Activated naive CD8-positive, alpha-beta T cell treated with anti-CD3 and anti-CD28 coated beads, Interleukin-2, amount 50 U/mL, for 24 hours (primary cell): ENCODE results near the gene GNAZ.
"Not testable (repeated sequence)": the region's sequence is repeated elsewhere in the genome, so short reads cannot be mapped to it uniquely, and the experiment has no call there.

ENCODE experiments used
- ATAC-seq: fragments of 150-1000 bp; cut with Tn5 transposase; one replicate; pipeline ENCODE4 v1.10.0; 2021
- DNase-seq: peaks from one replicate; pipeline ENCODE4 v3.0.0; 2021
- H3K27ac Mint-ChIP-seq: one replicate; pipeline ENCODE4 v1.8.0; 2021; ENCODE audit warnings: mild to moderate bottlenecking, mixed read lengths
- H3K27me3 Mint-ChIP-seq: one replicate; pipeline ENCODE4 v1.8.0; 2021; ENCODE audit warnings: mixed read lengths
- H3K36me3 Mint-ChIP-seq: one replicate; pipeline ENCODE4 v1.8.0; 2021; ENCODE audit warnings: low read depth, mixed read lengths
- H3K4me1 Mint-ChIP-seq: one replicate; pipeline ENCODE4 v1.8.0; 2021; ENCODE audit warnings: mixed read lengths
- H3K4me3 Mint-ChIP-seq: one replicate; pipeline ENCODE4 v1.8.0; 2021; ENCODE audit warnings: mild to moderate bottlenecking, moderate library complexity, mixed read lengths
- H3K9me3 Mint-ChIP-seq: one replicate; pipeline ENCODE4 v1.8.0; 2021; ENCODE audit warnings: mixed read lengths

Gene GNAZ

DNA sequence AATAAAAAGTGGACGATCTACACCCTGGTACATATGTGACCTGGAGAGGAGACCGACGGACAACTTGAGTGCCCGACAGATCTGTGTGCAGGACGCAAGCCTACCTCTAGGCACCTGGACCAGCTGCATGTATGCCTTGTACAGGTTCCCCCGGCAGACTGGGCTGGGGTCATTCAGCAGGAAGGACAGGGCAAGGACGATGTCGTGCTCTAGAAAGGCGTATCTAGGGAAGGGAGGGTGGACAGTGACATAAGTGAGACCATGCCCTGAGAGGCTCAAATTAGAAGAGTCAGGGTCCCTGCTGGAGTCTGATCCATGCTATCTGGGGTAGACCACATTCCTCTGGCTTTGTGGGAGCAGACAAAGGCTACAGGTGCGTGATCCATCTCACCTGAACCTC lies 63.6 kb downstream of the GNAZ start:
- Mint-ChIP-seq H3K27me3 (no peaks in the 10 kb centered on the region), H3K9me3 (no peaks in the 10 kb centered on the region), H3K4me1 (peaks cover 29% of the 10 kb centered on the region), H3K36me3 (no peaks in the 10 kb centered on the region), H3K4me3 (no peak overlapping the region), H3K27ac (no peak overlapping the region)
- DNase-seq = no peak
- no peak for ATAC-seq

DNA sequence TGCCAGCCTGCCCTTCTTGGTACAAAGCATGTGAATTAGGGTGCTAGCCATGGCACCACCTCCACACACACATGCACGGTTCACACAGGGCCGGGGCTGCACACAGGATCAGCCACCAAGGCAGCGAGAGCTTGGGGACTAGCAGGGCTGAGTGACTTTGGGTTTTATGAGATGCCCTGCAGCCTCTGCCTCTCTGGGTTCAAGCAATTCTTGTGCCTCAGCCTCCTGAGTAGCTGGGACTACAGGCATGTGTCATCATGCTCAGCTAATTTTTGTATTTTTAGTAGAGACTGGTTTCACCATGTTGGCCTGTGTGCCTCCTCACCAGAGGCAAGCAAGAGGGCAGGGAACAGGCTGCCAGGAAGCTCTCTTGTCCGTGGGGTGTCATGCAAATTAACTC lies 66.7 kb downstream of the GNAZ start:
- not testable (repeated sequence) for H3K4me3 Mint-ChIP-seq, H3K36me3 Mint-ChIP-seq

DNA sequence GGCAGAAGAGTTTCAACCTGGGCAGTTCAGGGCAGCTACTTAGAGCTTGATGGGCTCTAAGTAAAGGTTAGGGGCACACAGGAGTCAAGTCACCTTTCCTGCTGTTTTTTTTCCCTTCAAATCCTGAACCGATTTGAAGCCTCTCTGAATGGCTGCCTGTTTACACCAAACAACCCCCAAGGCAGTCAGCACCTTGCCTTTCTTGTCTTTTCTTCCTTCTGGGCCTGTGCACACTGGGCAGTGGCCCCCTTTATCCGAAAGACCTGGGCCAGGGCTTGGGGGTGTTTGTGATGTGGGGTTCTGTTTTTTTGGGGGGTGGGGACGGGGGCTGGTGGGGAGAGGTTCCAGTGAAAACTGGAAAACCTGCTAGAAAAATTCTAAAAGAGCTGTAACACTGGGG lies 67.1 kb downstream of the GNAZ start:
- Mint-ChIP-seq H3K4me3 (no peak overlapping the region), H3K9me3 (no peaks in the 10 kb centered on the region), H3K36me3 (no peaks in the 10 kb centered on the region), H3K4me1 (peaks cover 54% of the 10 kb centered on the region), H3K27me3 (no peaks in the 10 kb centered on the region), H3K27ac (peak overlapping the region; percentile 84)
- ATAC-seq (no peak), DNase-seq (no peak)

More for the DNA sequence above, 66.7 kb downstream of the GNAZ start:
- ATAC-seq, H3K9me3 Mint-ChIP-seq, H3K27me3 Mint-ChIP-seq, DNase-seq: not testable (repeated sequence)
- peaks cover 49% of the 10 kb centered on the region for H3K4me1 Mint-ChIP-seq
- H3K27ac Mint-ChIP-seq = peak overlapping the region; percentile 39

DNA sequence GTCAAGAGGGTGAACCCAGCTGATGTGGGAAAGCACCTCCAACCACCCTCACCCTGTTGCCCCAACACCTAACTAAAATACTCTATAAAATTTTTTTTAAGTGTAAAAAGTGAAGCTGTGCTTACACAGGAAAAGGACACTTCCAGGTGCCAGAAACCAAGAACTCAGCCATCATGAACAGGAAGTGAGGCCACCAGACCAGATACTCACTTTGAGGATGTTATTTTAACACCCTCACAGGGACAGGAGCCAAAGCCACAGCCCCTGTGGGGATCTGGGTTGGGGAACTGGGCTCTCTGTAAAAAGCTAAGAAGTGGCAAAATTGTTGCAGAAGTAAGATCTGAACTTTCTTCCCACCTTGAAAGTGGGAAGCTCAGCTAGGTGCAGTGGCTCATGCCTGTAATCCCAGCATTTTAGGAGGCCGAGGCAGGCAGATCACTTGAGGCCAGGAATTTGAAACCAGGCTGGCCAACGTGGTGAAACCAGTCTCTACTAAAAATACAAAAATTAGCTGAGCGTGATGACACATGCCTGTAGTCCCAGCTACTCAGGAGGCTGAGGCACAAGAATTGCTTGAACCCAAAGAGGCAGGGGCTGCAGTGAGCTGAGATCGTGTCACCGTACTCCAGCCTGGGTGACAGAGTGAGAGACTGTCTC lies 67.7 kb downstream of the GNAZ start:
- peak; percentile 11 for ATAC-seq
- Mint-ChIP-seq H3K27ac (peak overlapping the region; percentile 84), H3K4me1 (peaks cover 59% of the 10 kb centered on the region), H3K4me3 (no peak overlapping the region), H3K36me3 (no peaks in the 10 kb centered on the region), H3K27me3 (no peaks in the 10 kb centered on the region), H3K9me3 (no peaks in the 10 kb centered on the region)
- peak; percentile 39 for DNase-seq

DNA sequence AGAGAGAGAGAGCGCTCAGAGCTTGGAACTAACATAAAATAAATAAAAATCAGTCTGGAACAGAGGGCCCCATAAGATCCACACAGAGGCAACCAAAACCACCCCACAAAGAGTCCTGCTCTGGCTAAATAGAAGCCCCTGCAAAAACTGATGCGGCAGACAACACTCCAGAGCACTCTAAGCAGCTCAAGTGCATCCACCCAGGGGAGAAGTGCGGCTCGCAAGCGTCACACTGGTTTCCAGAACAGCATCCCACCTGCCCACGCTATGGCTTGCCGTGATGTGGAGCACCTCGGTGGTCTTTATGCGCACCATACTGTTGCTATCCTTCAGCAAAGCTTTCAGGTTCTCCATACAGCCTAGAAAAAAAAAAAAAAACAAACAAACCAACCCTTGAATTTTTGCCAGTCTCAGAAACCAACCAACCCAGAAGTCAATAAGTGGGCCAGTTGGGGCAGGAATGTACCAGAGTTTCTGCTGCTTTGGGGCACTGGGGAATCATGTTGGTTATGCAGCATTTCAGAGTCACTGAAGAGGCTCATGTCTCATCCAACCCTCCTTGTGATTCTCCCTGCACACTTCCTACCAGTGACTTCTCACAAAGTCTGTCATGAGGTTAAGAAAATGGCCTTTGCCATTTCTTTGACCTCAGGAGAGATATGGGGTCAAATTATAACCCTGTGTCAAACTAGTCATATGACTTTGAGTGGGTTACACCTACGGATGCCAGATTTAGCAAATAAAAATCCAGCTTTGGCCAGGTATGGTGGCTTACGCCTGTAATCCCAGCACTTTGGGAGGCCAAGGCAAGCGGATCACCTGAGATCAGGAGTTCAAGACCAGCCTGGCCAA lies 68.5 kb downstream of the GNAZ start:
- Mint-ChIP-seq H3K36me3 (no peaks in the 10 kb centered on the region), H3K9me3 (no peaks in the 10 kb centered on the region), H3K27ac (peak overlapping the region; percentile 84), H3K4me1 (peaks cover 62% of the 10 kb centered on the region), H3K4me3 (no peak overlapping the region), H3K27me3 (no peaks in the 10 kb centered on the region)
- no peak for DNase-seq
- ATAC-seq = no peak

DNA sequence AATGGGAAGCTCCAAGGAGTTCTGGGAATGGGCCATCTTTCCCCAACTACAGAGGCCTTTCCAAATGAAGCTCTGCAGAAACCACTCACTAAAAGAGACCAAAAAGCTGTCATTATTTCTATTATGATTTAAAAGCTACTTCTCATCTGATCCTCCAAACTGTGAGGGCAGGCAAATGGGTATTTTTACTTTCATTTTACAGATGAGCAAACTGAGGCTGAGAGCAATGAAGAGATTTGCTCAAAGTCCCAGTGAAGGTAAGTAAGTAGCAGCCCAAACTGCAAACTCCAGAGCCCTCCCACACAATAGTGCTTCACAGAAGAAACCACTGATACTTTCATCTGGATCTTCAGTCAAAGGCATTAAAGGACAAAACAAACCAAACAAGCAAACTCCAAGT lies 70.1 kb downstream of the GNAZ start:
- Mint-ChIP-seq H3K4me3 (no peak overlapping the region), H3K36me3 (peaks cover 1% of the 10 kb centered on the region), H3K27ac (no peak overlapping the region), H3K4me1 (peaks cover 74% of the 10 kb centered on the region), H3K9me3 (no peaks in the 10 kb centered on the region), H3K27me3 (no peaks in the 10 kb centered on the region)
- no peak for ATAC-seq
- DNase-seq = no peak

DNA sequence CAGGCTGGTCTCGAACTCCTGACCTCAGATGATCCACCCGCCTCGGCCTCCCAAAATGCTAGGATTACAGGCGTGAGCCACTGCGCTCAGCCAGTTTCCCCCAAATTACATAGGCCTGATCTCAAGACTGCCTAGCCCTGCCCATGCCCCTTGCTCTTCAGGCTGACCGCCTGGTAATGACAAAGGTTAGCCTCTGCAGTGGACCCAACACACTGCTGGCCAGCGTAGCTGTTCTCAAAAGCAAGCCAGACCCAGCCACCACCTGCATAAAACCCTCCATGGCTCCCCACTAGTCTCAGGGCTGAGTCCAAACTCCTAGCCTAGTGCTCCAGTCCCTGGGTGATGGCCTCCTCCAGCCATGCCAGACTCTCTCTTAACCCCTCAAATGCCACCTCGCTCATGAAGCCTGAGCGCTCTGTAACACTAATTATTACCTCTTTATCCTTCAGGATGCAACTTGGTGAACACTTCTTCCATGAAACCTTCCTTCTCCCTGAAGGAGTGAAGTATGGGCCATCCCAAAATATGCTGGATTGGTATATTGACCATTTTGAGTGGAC lies 72.3 kb downstream of the GNAZ start:
- Mint-ChIP-seq H3K27ac (peak overlapping the region; percentile 87), H3K4me1 (peaks cover 60% of the 10 kb centered on the region)
- no peak for DNase-seq

DNA sequence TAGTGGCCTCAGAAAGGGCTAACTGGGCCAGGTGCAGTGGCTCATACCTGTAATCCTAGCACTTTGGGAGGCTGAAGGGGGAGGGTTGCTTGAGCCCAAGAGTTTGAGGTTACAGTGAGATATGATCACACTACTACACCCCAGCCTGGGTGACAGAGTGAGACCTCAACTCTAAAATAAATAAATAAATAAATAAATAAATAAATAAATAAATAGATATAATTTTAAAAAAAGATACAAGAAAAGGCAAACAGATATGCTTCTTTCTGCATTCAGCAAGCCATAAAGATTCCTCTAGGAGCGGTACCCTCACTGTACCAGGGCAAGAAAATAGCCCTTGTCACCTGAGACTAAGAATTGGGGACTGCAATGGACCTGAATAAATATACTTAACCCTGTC lies 72.8 kb downstream of the GNAZ start:
- peaks cover 55% of the 10 kb centered on the region for H3K4me1 Mint-ChIP-seq
- no peak overlapping the region for H3K27ac Mint-ChIP-seq
- peaks cover 1% of the 10 kb centered on the region for H3K36me3 Mint-ChIP-seq
- H3K27me3 Mint-ChIP-seq = no peaks in the 10 kb centered on the region
- no peaks in the 10 kb centered on the region for H3K9me3 Mint-ChIP-seq
- DNase-seq (no peak), ATAC-seq (no peak)
- no peak overlapping the region for H3K4me3 Mint-ChIP-seq

More for the DNA sequence above, 72.3 kb downstream of the GNAZ start:
- H3K36me3 Mint-ChIP-seq = peaks cover 1% of the 10 kb centered on the region
- no peaks in the 10 kb centered on the region for H3K27me3 Mint-ChIP-seq
- no peaks in the 10 kb centered on the region for H3K9me3 Mint-ChIP-seq
- H3K4me3 Mint-ChIP-seq = peak overlapping the region; percentile 67
- ATAC-seq = no peak

DNA sequence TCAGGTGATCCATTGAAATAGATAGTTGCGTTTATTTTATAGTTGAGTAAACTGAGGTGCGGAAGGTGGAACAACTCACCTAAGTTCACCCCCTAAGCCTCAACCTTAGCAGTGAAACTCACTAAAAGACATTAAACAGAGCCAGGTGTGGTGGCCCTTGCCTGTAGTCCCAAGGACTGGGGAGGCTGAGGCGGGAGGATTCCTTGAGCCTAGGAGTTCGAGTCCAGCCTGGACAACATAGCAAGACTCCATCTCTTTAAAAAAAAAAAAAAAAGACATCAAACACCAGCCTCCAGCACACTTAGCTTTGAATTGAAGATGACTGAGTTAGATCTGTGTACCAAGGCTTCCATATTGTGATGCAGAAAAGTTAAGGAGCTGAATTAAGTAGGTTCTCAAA lies 74.1 kb downstream of the GNAZ start:
- Mint-ChIP-seq H3K4me3 (no peak overlapping the region), H3K27ac (no peak overlapping the region), H3K36me3 (peaks cover 1% of the 10 kb centered on the region), H3K4me1 (peaks cover 45% of the 10 kb centered on the region), H3K9me3 (no peaks in the 10 kb centered on the region), H3K27me3 (no peaks in the 10 kb centered on the region)
- no peak for ATAC-seq
- DNase-seq = no peak

DNA sequence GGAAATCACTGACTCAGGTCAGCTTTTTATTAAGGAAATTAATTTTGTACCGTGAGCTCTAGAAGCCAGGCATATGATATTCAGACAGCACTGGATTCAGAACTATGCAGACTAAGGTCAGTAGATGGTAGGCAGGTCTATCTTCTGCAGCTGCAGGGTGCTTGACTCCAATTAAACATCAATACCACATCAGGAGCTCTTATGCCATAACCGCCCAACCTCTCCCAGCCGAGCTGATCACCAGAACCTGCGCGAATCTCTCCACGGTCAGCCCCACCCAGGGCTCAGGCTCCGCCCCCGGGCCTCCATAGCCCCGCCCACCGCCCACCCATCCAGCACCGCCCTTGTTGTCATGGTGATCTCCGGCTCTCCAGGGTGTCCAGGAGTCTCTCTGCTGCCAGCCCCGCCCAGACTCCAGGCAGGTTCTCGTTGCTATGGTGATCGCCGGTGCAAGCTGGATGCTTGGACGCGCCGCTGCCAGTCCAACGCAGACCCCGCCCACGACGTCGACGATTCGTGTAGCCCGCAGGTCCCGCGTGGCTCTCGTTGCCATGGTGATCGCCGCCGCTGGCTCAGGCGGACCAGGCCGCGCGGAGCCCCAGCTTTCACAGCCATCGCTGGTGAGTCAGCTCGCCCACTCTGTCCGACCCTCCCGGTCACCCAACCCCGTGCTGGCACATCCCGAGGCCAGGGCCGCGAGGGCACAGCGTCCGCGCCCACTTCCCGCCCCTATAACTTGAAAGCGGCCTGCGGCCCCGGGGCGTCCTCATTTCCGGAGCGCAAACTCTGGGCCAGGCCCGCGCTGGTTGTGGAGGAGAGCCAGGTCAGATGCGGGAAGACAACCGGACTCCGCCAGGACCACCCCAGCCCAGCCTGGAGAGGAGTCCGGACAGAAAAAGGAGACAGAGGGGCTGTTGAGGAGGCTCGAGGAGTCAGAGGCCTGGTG lies 74.9 kb downstream of the GNAZ start, which contains the start of gene RAB36:
Gene RAB36 (plus strand): TSS at position 546 of the 946 bp plus-strand sequence. CDS start 1,140 bp downstream, outside the sequence.
- Mint-ChIP-seq H3K27ac (peak within 1 kb of the TSS; percentile 42), H3K36me3 (peaks cover 4% of the 10 kb centered on the region), H3K4me1 (peaks cover 43% of the 10 kb centered on the region), H3K27me3 (no peaks in the 10 kb centered on the region), H3K4me3 (peak within 1 kb of the TSS; percentile 71), H3K9me3 (no peaks in the 10 kb centered on the region)
- ATAC-seq (peak; percentile 57), DNase-seq (peak; percentile 84)

DNA sequence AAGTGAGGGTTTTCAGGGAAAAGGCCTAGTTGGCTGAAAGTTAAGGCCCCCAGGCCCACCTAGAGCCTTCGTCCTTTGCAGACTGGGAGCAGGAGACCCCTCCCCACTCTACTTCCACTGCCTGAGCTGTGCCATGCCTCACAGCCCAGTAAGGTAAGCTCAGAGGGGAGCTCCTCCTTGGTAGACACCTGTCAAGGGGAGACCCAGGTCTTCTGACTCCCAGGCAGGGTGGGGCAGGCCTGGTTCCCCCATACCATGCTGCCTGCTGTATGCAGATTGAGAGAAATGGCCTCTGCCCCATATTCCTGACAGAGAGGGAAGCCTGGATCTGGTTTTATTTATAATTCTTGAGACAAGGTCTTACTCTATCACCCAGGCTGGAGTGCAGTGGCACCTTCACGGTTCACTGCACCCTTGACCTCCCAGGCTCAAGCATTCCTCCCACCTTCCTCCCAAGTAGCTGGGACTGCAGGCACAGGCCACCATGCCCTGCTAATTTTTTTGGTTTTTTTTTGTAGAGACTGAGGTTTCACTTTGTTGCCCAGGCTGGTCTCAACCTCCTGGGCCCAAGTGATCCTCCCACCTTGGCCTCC lies 75.7 kb downstream of the GNAZ start:
- Mint-ChIP-seq H3K27me3 (no peaks in the 10 kb centered on the region), H3K27ac (no peak overlapping the region), H3K4me1 (peaks cover 36% of the 10 kb centered on the region), H3K36me3 (peaks cover 4% of the 10 kb centered on the region), H3K9me3 (no peaks in the 10 kb centered on the region), H3K4me3 (no peak overlapping the region)
- ATAC-seq (no peak), DNase-seq (no peak)

DNA sequence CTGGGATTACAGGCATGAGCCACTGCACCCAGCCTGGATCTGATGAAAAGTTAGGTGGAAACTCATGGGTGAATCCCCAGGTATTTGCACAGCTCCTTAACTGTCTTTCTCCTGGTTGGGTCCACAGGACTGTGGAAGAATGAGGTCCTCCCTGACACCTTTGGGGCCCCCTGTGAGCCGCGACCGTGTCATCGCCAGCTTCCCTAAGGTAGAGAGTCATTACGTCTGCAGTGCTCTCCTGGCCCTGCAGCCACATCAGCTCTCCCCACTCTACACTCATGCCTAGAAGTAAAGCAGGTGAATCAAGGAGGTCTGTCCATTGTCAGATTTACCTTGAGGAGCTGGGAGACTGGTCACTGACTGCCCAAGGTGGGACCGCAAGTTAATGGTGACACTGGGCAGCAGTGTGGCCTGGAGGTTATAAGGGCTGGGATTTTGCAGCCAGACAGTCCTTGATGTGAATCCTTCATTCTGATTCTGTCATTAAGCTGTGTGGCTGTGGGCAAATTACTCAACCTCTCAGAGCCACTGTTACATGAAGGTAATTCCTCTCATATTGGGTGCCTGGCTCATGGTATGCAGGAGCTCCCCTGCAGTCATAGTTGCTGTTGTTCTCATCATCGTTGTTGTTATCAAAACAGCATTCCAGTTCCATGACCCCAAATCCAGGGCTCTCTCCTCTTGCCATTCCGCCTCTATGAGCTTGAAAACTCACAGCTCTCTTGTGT lies 76.3 kb downstream of the GNAZ start:
- Mint-ChIP-seq H3K27me3 (no peaks in the 10 kb centered on the region), H3K27ac (no peak overlapping the region), H3K36me3 (peaks cover 4% of the 10 kb centered on the region), H3K4me1 (peaks cover 30% of the 10 kb centered on the region), H3K9me3 (no peaks in the 10 kb centered on the region), H3K4me3 (no peak overlapping the region)
- DNase-seq (no peak), ATAC-seq (no peak)

DNA sequence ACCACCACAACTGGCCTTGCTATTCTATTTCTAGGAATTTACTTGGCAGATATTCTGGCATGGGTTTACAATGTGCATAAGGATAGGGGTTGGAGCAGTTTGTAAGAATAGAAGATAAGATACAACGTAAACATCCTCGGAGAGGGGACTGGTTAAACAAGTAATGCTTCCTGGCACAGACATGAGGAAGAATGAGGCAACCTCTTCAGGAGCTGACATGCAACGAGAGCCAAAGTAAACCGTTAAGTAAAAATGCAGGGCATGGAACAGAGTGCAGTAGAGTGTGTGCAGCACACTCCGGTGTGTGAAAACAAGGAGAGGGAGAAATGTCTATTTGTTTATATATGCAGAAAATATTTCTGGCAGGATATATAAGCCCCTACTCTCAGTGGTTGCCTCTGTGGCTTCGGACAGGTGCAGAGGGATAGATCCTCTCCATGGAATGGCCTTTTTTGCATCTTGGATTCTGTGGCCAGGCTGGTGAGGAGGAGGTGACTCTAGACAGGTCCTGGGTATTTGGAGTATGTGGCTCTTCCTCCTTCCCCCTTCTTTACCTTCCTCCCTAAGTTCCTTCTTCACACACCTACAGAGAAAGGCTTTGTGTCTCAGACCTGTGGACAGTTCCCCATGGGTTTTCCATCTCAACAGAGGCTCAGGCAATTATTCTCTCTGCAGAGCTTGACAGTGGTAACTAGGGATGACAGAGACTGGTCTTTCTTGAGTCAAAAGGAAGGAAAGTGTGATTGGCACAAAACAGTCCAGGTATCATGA lies 77.5 kb downstream of the GNAZ start:
- H3K36me3 Mint-ChIP-seq = peaks cover 4% of the 10 kb centered on the region
- peaks cover 22% of the 10 kb centered on the region for H3K4me1 Mint-ChIP-seq
- H3K27ac Mint-ChIP-seq = no peak overlapping the region
- no peak for DNase-seq
- no peaks in the 10 kb centered on the region for H3K27me3 Mint-ChIP-seq
- no peak for ATAC-seq
- H3K4me3 Mint-ChIP-seq = no peak overlapping the region
- H3K9me3 Mint-ChIP-seq = no peaks in the 10 kb centered on the region
